A673 (cell line): ENCODE results near the gene ERCC6. TPM values are rescaled to one million over a fixed set of nuclear protein-coding genes. Genes with fewer than 3 reads are reported as not detected.
A peak's percentile ranks its signal among the peaks of the same experiment; 100 is the strongest.

Source experiments
- Bru-seq: library from RNA; stranded (reverse); fragments of 400-500 nt; gene quantifications from one replicate; lab custom pipeline; 2021; lab: Mats Ljungman, UMichigan
- BruChase-seq, 2 experiments: library from RNA; stranded (reverse); fragments of 400-500 nt; gene quantifications; one replicate each; lab custom pipeline; 2021; lab: Mats Ljungman, UMichigan
- BruUV-seq: library from RNA; stranded (reverse); fragments of 400-500 nt; replicated peaks from 2 replicates; lab custom pipeline; 2021; lab: Mats Ljungman, UMichigan
- CTCF ChIA-PET: fragments of 300-600 bp; sonication (Branson Sonifier 250); formaldehyde crosslinking; loops from one replicate; lab custom pipeline; 2022; ENCODE audit warnings: antibody characterized with exemption; lab: Charles Lee
- POLR2A ChIA-PET: fragments of 300-600 bp; sonication (Branson Sonifier 250); formaldehyde crosslinking; loops from one replicate; lab custom pipeline; 2022; ENCODE audit warnings: antibody characterized with exemption; ENCODE audit not compliant: low non-redundant PET; lab: Charles Lee
- DNase-seq: peaks from one replicate; pipeline ENCODE4 v3.0.0-alpha.2; 2015; ENCODE audit warnings: low spot score
- H3K27ac ChIP-seq: fragments of 200-600 bp; sonication (generic); 2 replicates; pipeline ENCODE4 v1.5.1; 2016; ENCODE audit warnings: mixed run types, low read depth, mild to moderate bottlenecking, mixed read lengths, antibody characterized with exemption, low read length; ENCODE audit not compliant: poor library complexity, severe bottlenecking
- H3K27me3 ChIP-seq: fragments of 200-600 bp; sonication (generic); replicated peaks from 2 replicates; pipeline ENCODE4 v1.6.1; 2017; ENCODE audit warnings: mixed run types, low read depth, mild to moderate bottlenecking, mixed read lengths, antibody characterized with exemption, low read length; ENCODE audit not compliant: insufficient read depth, poor library complexity
- H3K36me3 ChIP-seq: fragments of 200-600 bp; sonication (generic); 2 replicates; pipeline ENCODE4 v1.6.1; 2016; ENCODE audit warnings: mixed run types, mild to moderate bottlenecking, mixed read lengths, antibody characterized with exemption, low read length; ENCODE audit not compliant: insufficient read depth, poor library complexity, severe bottlenecking
- H3K4me1 ChIP-seq: fragments of 200-600 bp; sonication (generic); 2 replicates; pipeline ENCODE4 v1.6.1; 2017; ENCODE audit warnings: mixed run types, mild to moderate bottlenecking, mixed read lengths, antibody characterized with exemption, low read length; ENCODE audit not compliant: insufficient read depth, poor library complexity, severe bottlenecking
- H3K4me3 ChIP-seq: fragments of 200-600 bp; sonication (generic); 2 replicates; pipeline ENCODE4 v1.5.1; 2016; ENCODE audit warnings: low read depth, mixed run types, mild to moderate bottlenecking, mixed read lengths, low read length; ENCODE audit not compliant: poor library complexity, severe bottlenecking
- H3K9me3 ChIP-seq: fragments of 200-600 bp; sonication (generic); 2 replicates; pipeline ENCODE4 v1.6.1; 2016; ENCODE audit warnings: mixed run types, low read depth, mild to moderate bottlenecking, mixed read lengths, antibody characterized with exemption, low read length; ENCODE audit not compliant: poor library complexity, severe bottlenecking
- EZH2 ChIP-seq: fragments of 200-600 bp; sonication (generic); IDR thresholded peaks from 2 replicates; pipeline ENCODE4 v1.6.1; 2017; ENCODE audit warnings: borderline replicate concordance, low read depth, mild to moderate bottlenecking, mixed read lengths, antibody characterized with exemption, low read length; ENCODE audit not compliant: poor library complexity, severe bottlenecking
- intact Hi-C: fragments of 100-400 bp; cut with micrococcal nuclease; formaldehyde crosslinking; loops from one replicate; pipeline ENCODE4 v1.10.0; 2022; ENCODE audit not compliant: unreplicated experiment
- long read RNA-seq: library from polyadenylated mRNA; stranded (forward); transcript quantifications from one replicate; pipeline ENCODE4 v2.0.0, GENCODE V29; 2022
- total RNA-seq: library from RNA; stranded (reverse); gene quantifications from 2 replicates; pipeline ENCODE4 v1.2.3, GENCODE V29; 2021
- TF ChIP-seq, protein P1 (sequence below): fragments of 300-800, 200-600 bp; sonication (generic); conservative IDR thresholded peaks from 2 replicates; pipeline ENCODE4 v1.5.1; 2017; ENCODE audit warnings: low read depth, mild to moderate bottlenecking, antibody characterized with exemption, low read length, moderate library complexity, mixed read lengths

The ERCC6 gene
- 11.0 and 11.4 TPM in 2 replicates for total RNA-seq
- percentile 54 among the genes with signal in this experiment for Bru-seq, nascent RNA
- BruChase-seq, experiment 1, labeled RNA remaining after a 2-hour chase = percentile 51 among the genes with signal in this experiment
- BruChase-seq, experiment 2, labeled RNA remaining after a 6-hour chase = percentile 44 among the genes with signal in this experiment
- long read RNA-seq, full-length matches to known transcripts = 2 of 10 reads
- long read RNA-seq, partial matches to known transcripts = 4 of 10 reads
- long read RNA-seq, other reads (novel, unspliced or antisense) = 4 of 10 reads

DNA sequence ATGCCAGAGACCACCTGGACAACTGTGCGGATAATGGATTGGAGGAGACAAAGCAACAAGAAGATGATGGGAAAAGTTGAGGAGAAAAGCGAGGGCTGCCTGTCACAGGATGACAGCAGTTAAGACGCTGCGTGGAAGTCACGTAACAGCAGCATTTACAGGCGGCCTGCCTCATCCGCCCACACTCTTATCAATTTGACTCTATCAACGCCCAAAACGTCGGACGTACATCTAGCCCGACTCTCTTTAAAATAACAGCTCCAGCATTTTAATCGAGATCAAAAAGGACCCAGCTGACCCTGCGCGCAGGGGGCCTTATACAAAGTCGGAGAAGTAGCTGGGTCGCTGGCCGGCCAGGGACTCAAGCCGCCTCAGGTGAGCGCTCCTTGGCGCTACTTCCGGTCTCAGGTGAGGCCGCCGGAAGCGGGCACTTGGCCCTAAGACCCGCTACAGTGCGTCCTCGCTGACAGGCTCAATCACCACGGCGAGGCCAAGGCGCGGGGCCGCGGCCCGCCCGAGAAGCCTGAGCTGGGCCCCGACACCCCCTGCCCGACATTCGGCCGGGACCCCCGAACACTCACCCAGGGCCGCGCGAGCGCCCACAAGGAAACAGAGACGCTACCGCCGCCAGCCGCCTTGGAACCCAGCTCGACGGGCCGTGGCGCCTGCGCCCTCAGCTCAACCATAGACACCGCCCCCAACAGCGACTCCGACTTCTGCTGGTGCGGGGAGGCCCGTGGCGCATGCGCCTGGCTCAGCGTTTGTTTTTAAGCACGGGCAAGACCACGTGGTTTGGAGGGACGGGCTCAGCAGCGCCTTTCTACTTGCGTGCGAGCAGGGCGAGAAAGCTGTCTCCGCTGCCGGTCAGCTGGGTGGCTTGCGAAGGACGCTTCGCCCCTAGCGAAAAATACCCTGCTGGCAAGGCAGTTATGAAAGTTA is at the start of gene ERCC6:
Gene ERCC6 (minus strand): TSS at position 741 of the 939 bp plus-strand sequence.
- H3K4me3 ChIP-seq = peak within 1 kb of the TSS; percentile 65
- H3K4me1 ChIP-seq = no peaks in the 10 kb centered on the region
- H3K9me3 ChIP-seq = no peaks in the 10 kb centered on the region
- H3K27me3 ChIP-seq = no peaks in the 10 kb centered on the region
- ChIA-PET POLR2A (no interaction called here), CTCF (interaction anchor here (0.6 to 1.1 kb wide), 3 partner anchors 44 to 984 kb away, joined by 4 to 7 read pairs (median 6); no protein-coding TSS in a partner anchor)
- H3K27ac ChIP-seq = peak within 1 kb of the TSS; percentile 57
- no TSS peak for BruUV-seq
- no peak for TF ChIP-seq EZH2
- TF ChIP-seq, protein P1, sequence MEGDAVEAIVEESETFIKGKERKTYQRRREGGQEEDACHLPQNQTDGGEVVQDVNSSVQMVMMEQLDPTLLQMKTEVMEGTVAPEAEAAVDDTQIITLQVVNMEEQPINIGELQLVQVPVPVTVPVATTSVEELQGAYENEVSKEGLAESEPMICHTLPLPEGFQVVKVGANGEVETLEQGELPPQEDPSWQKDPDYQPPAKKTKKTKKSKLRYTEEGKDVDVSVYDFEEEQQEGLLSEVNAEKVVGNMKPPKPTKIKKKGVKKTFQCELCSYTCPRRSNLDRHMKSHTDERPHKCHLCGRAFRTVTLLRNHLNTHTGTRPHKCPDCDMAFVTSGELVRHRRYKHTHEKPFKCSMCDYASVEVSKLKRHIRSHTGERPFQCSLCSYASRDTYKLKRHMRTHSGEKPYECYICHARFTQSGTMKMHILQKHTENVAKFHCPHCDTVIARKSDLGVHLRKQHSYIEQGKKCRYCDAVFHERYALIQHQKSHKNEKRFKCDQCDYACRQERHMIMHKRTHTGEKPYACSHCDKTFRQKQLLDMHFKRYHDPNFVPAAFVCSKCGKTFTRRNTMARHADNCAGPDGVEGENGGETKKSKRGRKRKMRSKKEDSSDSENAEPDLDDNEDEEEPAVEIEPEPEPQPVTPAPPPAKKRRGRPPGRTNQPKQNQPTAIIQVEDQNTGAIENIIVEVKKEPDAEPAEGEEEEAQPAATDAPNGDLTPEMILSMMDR = no peak; the same call in 1 of the 2 replicates
- DNase-seq = peak; percentile 97
- intact Hi-C loops = no loop called here
- H3K36me3 ChIP-seq = no peaks in the 10 kb centered on the region

DNA sequence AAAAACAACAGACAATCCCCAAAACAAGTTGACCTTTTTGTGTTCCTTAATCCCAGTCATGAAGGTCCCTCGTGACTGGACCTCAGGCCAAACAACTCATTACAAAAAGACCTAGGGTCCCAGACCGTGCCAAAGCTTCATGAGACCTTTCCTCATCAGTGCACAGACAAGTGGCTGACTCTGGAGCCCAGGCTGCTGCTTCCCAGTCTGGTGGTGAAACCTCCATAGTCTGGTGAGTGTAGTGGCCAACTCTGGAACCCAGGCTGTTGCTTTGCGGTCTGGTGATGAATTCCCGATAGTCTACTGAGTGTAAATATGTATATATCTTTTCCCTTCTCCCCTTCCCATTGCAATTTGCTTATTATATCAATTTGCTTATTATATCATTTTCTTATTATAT is 49.1 kb upstream of the ERCC6 start:
- POLR2A ChIA-PET = no interaction called here
- intact Hi-C loops = no loop called here

DNA sequence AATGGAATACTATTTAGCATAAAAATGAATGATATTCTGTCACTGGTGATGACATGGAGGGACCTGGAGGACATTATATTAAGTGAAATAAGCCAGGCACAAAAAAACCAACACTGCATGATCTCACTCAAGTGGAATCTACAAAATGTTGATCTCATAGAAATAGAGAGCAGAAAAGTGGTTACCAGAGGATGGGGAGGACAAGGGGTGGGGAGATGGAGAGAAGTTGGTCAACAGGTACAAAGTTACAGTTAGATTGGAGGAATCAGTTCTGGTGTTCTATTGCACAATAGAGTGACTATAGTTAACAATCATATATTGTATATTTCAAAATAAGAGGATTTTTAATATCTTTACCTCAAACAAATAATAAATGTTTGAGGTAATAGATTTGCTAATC is 46.5 kb upstream of the ERCC6 start:
- no peaks in the 10 kb centered on the region for H3K9me3 ChIP-seq
- no peaks in the 10 kb centered on the region for H3K27me3 ChIP-seq
- no peak for DNase-seq
- H3K4me1 ChIP-seq = no peaks in the 10 kb centered on the region
- no peak overlapping the region for H3K27ac ChIP-seq
- TF ChIP-seq, protein P1 = no peak
- no peak for TF ChIP-seq EZH2
- POLR2A ChIA-PET = no interaction called here
- H3K36me3 ChIP-seq = no peaks in the 10 kb centered on the region
- no peak overlapping the region for H3K4me3 ChIP-seq
- intact Hi-C loops = no loop called here
- no TSS peak for BruUV-seq
- CTCF ChIA-PET = no interaction called here

More for the DNA sequence above, 49.1 kb upstream of the ERCC6 start:
- Histone ChIP-seq H3K27ac (no peak overlapping the region), H3K27me3 (no peaks in the 10 kb centered on the region), H3K4me3 (no peak overlapping the region), H3K4me1 (no peaks in the 10 kb centered on the region), H3K9me3 (no peaks in the 10 kb centered on the region), H3K36me3 (no peaks in the 10 kb centered on the region)
- TF ChIP-seq, protein P1 = no peak
- no peak for TF ChIP-seq EZH2
- DNase-seq = no peak
- BruUV-seq = no TSS peak
- CTCF ChIA-PET = no interaction called here
